Endothelial cell of umbilical vein (primary cell): ENCODE results near the gene DUSP2. TPM values are rescaled to one million over a fixed set of nuclear protein-coding genes. Genes with fewer than 3 reads are reported as not detected.

Source experiments
- BruUV-seq: library from RNA; stranded (reverse); fragments of 400-500 nt; replicated peaks from 2 replicates; lab custom pipeline; 2021; lab: Mats Ljungman, UMichigan
- CTCF ChIA-PET: fragments of 300-600, 350-600 bp; sonication (Branson Sonifier 250); formaldehyde crosslinking; loops from one replicate; lab custom pipeline; 2021; ENCODE audit warnings: antibody characterized with exemption, inconsistent platforms; lab: Charles Lee
- POLR2A ChIA-PET: fragments of 300-600, 350-600 bp; sonication (Branson Sonifier 250); formaldehyde crosslinking; loops from one replicate; lab custom pipeline; 2021; ENCODE audit warnings: antibody characterized with exemption, inconsistent platforms; lab: Charles Lee
- DNase-seq: peaks from one replicate; pipeline ENCODE4 v3.0.0-alpha.2; 2011; ENCODE audit warnings: low read depth, low spot score
- FAIRE-seq: peaks from 2 replicates; lab custom pipeline; 2011; peaks lifted over from hg19 to GRCh38; lab: Jason Lieb, UNC
- H2AFZ ChIP-seq: 2 replicates; pipeline ENCODE4 v1.6.0; 2012; ENCODE audit warnings: low read depth, low read length, control low read depth, inconsistent platforms
- H3K27ac ChIP-seq: 2 replicates; pipeline ENCODE4 v1.5.1; 2011; ENCODE audit warnings: low read depth, mild to moderate bottlenecking, control low read depth, low read length, moderate library complexity; ENCODE audit not compliant: insufficient read depth
- H3K27me3 ChIP-seq, 2 experiments: 2 replicates each; pipeline versions ENCODE4 v1.6.0 to v1.6.1; 2011; ENCODE audit warnings: low read length in 2 of 2, mixed read lengths in 1 of 2; ENCODE audit not compliant: control insufficient read depth in 2 of 2, insufficient read depth in 2 of 2
- H3K36me3 ChIP-seq, 2 experiments: 2 replicates in 1 of 2; 3 replicates in 1 of 2; pipeline ENCODE4 v1.5.1; 2011; ENCODE audit warnings: low read length in 2 of 2, mild to moderate bottlenecking in 1 of 2, moderate library complexity in 1 of 2; ENCODE audit not compliant: control insufficient read depth in 2 of 2, insufficient read depth in 2 of 2; ENCODE audit errors: extremely low read depth in 1 of 2
- H3K4me1 ChIP-seq: 3 replicates; pipeline ENCODE4 v1.5.1; 2011; ENCODE audit warnings: mild to moderate bottlenecking, low read length; ENCODE audit not compliant: control insufficient read depth, insufficient read depth; ENCODE audit errors: extremely low read depth
- H3K4me2 ChIP-seq: 2 replicates; pipeline ENCODE4 v1.6.1; 2011; ENCODE audit warnings: low read length, control low read depth, mixed read lengths; ENCODE audit not compliant: insufficient read depth
- H3K4me3 ChIP-seq, 3 experiments: fragments of 200-600 bp in 1 of 3; sonication (generic), shearing (Covaris generic) in 1 of 3; replicated peaks in 1 of 3; 2 replicates each; pipeline ENCODE4 v1.5.1; 2011 to 2016; ENCODE audit warnings: control low read depth in 3 of 3, low read length in 3 of 3, mild to moderate bottlenecking in 2 of 3, inconsistent platforms in 1 of 3, low read depth in 1 of 3, moderate library complexity in 1 of 3; ENCODE audit not compliant: insufficient read depth in 1 of 3
- H3K79me2 ChIP-seq: 2 replicates; pipeline ENCODE4 v1.6.0; 2012; ENCODE audit warnings: low read length, inconsistent platforms; ENCODE audit not compliant: control insufficient read depth, insufficient read depth
- H3K9ac ChIP-seq: replicated peaks from 2 replicates; pipeline ENCODE3; 2011; ENCODE audit warnings: low read length, control low read depth; ENCODE audit not compliant: insufficient read depth; ENCODE audit errors: extremely low read depth
- H3K9me1 ChIP-seq: replicated peaks from 3 replicates; pipeline ENCODE4 v1.6.0; 2011; ENCODE audit warnings: mild to moderate bottlenecking, low read length; ENCODE audit not compliant: control insufficient read depth, insufficient read depth; ENCODE audit errors: extremely low read depth
- H3K9me3 ChIP-seq: replicated peaks from 2 replicates; pipeline ENCODE4 v1.5.1; 2012; ENCODE audit warnings: low read length, inconsistent platforms; ENCODE audit not compliant: control insufficient read depth, insufficient read depth
- H4K20me1 ChIP-seq: replicated peaks from 2 replicates; pipeline ENCODE3; 2011; ENCODE audit warnings: mild to moderate bottlenecking, low read length; ENCODE audit not compliant: control insufficient read depth, insufficient read depth; ENCODE audit errors: extremely low read depth
- EZH2 ChIP-seq: IDR thresholded peaks from 2 replicates; pipeline ENCODE4 v1.6.1; 2012; ENCODE audit warnings: borderline replicate concordance, low read depth, mild to moderate bottlenecking, moderate library complexity, low read length, inconsistent platforms; ENCODE audit not compliant: severe bottlenecking
- FOS ChIP-seq: IDR thresholded peaks from 2 replicates; pipeline ENCODE4 v1.6.1; 2011; ENCODE audit warnings: mild to moderate bottlenecking, low read length, moderate library complexity, borderline replicate concordance; ENCODE audit not compliant: insufficient read depth
- GATA2 ChIP-seq: IDR thresholded peaks from 2 replicates; pipeline ENCODE4 v1.7.0; 2011; ENCODE audit warnings: low read depth, mild to moderate bottlenecking, moderate library complexity, mixed read lengths, low read length; ENCODE audit not compliant: insufficient read length, insufficient read depth
- JUN ChIP-seq: IDR thresholded peaks from 2 replicates; pipeline ENCODE4 v1.6.1; 2011; ENCODE audit warnings: borderline replicate concordance, low read depth; ENCODE audit not compliant: insufficient read length, insufficient read depth
- MYC ChIP-seq: IDR thresholded peaks from one replicate; pipeline ENCODE4 v1.6.1; 2011; ENCODE audit warnings: mild to moderate bottlenecking, low read depth, low read length
- POLR2A ChIP-seq: IDR thresholded peaks from 2 replicates; pipeline ENCODE4 v1.6.1; 2012; ENCODE audit warnings: low read depth, mild to moderate bottlenecking, control low read depth, low read length
- POLR2AphosphoS5 ChIP-seq: IDR thresholded peaks from 2 replicates; pipeline ENCODE4 v1.6.1; 2012; ENCODE audit warnings: low read depth, mild to moderate bottlenecking, control low read depth, low read length, moderate library complexity; ENCODE audit not compliant: insufficient read depth
- dilution Hi-C: fragments of 300-500 bp; cut with MboI; formaldehyde crosslinking; loops from one replicate; pipeline ENCODE4 v1.15.0; 2019; ENCODE audit warnings: low sequenced_read_pairs; ENCODE audit not compliant: extremely low pct_ligation_motif_present
- intact Hi-C: fragments of 100-400 bp; cut with micrococcal nuclease; formaldehyde crosslinking; loops from one replicate; pipeline ENCODE4 v1.10.0; 2022
- polyA plus RNA-seq, 4 experiments: library from polyadenylated mRNA; depleted of rRNA in 3 of 4; stranded (reverse) in 3 of 4; unstranded in 1 of 4; fragments of >200 nt; gene quantifications; 2 replicates each; pipeline versions ENCODE4 v1.2.1 to v1.2.3, GENCODE V29; 2011 to 2012; ENCODE audit warnings: missing spikeins in 1 of 4
- total RNA-seq: library from RNA; stranded (reverse); gene quantifications from 2 replicates; pipeline ENCODE4 v1.2.3, GENCODE V29; 2021
- TF ChIP-seq, protein P1 (sequence below), 2 donors: IDR thresholded peaks; 1 replicate in 1 of 2; 2 replicates in 1 of 2; pipeline ENCODE4 v1.5.1; 2011; ENCODE audit warnings: low read length in 2 of 2, mild to moderate bottlenecking in 2 of 2, moderate library complexity in 2 of 2, control low read depth in 1 of 2, inconsistent platforms in 1 of 2, low read depth in 1 of 2; ENCODE audit not compliant: insufficient read depth in 1 of 2; ENCODE audit errors: extremely low read depth in 1 of 2
- TF ChIP-seq, protein P2 (sequence below): IDR thresholded peaks from 2 replicates; pipeline ENCODE4 v1.6.1; 2011; ENCODE audit not compliant: insufficient read depth, insufficient read length

Gene DUSP2
- total and polyA plus RNA-seq, 2 donors (not counting 3 experiments of a cell fraction or from before 2014, with no cell fraction given): 0.33 TPM

DNA sequence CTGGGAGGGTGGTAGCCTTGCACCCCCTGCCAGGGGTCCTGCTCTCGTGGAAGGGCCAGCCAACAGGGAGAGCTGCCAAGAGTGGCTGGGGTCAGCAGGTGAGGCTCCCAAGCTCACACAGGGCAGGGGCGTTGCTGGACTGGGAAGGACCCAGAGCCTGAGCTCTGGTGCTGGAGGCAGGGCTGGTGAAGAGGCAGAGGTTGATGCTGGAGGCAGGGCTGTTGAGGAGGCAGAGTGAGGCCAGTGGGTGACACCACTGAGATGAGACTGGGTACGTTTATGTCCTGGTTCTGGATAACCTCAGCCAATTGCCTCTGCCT, 35.9 kb downstream of the DUSP2 start:
- H3K9me1 ChIP-seq: no peaks in the 10 kb centered on the region
- H3K79me2 ChIP-seq: no peaks in the 10 kb centered on the region
- POLR2A ChIA-PET: no interaction called here
- no peaks in the 10 kb centered on the region for H3K9me3 ChIP-seq
- no peak overlapping the region for H3K4me3 ChIP-seq
- no peak overlapping the region for H3K27ac ChIP-seq
- DNase-seq: no peak
- no peaks in the 10 kb centered on the region for H4K20me1 ChIP-seq
- TF ChIP-seq, protein P1, sequence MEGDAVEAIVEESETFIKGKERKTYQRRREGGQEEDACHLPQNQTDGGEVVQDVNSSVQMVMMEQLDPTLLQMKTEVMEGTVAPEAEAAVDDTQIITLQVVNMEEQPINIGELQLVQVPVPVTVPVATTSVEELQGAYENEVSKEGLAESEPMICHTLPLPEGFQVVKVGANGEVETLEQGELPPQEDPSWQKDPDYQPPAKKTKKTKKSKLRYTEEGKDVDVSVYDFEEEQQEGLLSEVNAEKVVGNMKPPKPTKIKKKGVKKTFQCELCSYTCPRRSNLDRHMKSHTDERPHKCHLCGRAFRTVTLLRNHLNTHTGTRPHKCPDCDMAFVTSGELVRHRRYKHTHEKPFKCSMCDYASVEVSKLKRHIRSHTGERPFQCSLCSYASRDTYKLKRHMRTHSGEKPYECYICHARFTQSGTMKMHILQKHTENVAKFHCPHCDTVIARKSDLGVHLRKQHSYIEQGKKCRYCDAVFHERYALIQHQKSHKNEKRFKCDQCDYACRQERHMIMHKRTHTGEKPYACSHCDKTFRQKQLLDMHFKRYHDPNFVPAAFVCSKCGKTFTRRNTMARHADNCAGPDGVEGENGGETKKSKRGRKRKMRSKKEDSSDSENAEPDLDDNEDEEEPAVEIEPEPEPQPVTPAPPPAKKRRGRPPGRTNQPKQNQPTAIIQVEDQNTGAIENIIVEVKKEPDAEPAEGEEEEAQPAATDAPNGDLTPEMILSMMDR (IDR thresholded peaks at IDR 0.05; ENCODE audit: extremely low read depth in 1 of 2, insufficient read depth in 1 of 2, low read depth in 1 of 2, low read length in 2 of 2): no peak
- no peaks in the 10 kb centered on the region for H3K4me1 ChIP-seq
- CTCF ChIA-PET: interaction anchor here (1.2 to 2.7 kb wide), 3 partner anchors 8 to 87 kb away, joined by 3 to 18 read pairs (median 3); partner anchors contain the start of gene ADRA2B
- H3K9ac ChIP-seq: no peak overlapping the region
- BruUV-seq: no TSS peak
- H3K4me2 ChIP-seq: no peak overlapping the region
- H3K27me3 ChIP-seq: peaks cover 0 to 3% of the 10 kb centered on the region in 2 experiments
- dilution Hi-C loops: no loop called here
- intact Hi-C loops: no loop called here
- no peak for FAIRE-seq
- H2AFZ ChIP-seq: no peak overlapping the region
- no peaks in the 10 kb centered on the region for H3K36me3 ChIP-seq

DNA sequence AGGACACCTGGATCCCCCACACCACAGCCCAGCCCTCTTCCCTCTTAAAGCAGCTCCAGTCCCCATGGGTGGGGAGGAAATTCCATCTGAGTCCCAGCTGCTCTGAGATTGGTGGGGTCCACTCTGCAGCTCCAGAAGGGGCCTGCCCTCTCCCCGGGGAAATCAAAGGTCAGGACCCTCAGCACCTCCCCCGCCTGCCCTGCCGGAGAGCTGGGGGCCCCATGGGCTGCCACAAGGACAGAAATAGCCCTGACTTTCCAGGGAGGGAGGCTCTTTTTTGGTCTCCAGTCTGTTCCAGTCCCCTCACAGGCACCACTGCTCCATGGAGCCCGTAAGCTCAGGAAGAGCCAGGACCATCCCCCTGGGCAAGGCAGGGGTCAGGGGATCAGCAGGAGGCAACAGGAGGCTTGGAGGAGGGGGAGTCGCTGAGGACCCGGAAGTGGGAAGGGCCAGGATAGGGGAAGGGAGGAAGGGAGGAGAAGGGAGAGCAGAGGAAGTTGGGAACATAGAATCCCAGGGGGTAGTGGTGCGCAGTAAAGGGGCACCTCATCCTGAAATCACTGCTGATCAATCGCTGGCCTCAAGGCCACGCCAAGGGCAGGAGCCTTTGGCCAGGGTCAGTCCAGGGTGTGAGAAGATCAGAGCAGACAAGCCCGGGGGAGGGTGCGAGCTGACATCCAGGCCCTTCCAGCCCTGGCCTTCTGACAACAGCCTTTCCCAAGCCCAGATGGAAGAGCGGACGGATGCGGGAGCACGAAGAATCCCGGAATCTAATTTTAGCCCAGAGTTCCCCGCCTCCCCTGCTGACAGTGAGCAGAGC, 36.5 kb downstream of the DUSP2 start:
- Histone ChIP-seq H3K9me3 (no peaks in the 10 kb centered on the region), H3K9ac (no peak overlapping the region), H4K20me1 (no peaks in the 10 kb centered on the region), H3K4me3 (no peak overlapping the region), H2AFZ (no peak overlapping the region), H3K4me2 (no peak overlapping the region), H3K9me1 (no peaks in the 10 kb centered on the region), H3K4me1 (no peaks in the 10 kb centered on the region), H3K27me3 (peaks cover 0 to 3% of the 10 kb centered on the region in 2 experiments), H3K79me2 (no peaks in the 10 kb centered on the region), H3K27ac (no peak overlapping the region), H3K36me3 (no peaks in the 10 kb centered on the region)
- FAIRE-seq: no peak
- no peak for DNase-seq
- dilution Hi-C loops (no loop called here), intact Hi-C loops (no loop called here)
- CTCF ChIA-PET: interaction anchor here (1.2 to 2.7 kb wide), 4 partner anchors 8 to 86 kb away, joined by 3 to 18 read pairs (median 3); partner anchors contain the start of gene ADRA2B
- TF ChIP-seq GATA2 (no peak), FOS (no peak), MYC (no peak), JUN (no peak), POLR2AphosphoS5 (no peak), POLR2A (no peak), EZH2 (no peak)
- TF ChIP-seq, protein P2, sequence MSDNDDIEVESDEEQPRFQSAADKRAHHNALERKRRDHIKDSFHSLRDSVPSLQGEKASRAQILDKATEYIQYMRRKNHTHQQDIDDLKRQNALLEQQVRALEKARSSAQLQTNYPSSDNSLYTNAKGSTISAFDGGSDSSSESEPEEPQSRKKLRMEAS: no peak
- TF ChIP-seq, protein P1 (IDR thresholded peaks at IDR 0.05; ENCODE audit: extremely low read depth in 1 of 2, insufficient read depth in 1 of 2, low read depth in 1 of 2, low read length in 2 of 2): no peak
- POLR2A ChIA-PET: no interaction called here
- no TSS peak for BruUV-seq
